WI38 (cell line): ENCODE results near the gene NT5C3B.

ENCODE experiments used
- H3K4me3 ChIP-seq: 2 replicates; pipeline ENCODE4 v1.5.1; 2011; ENCODE audit warnings: low read depth, mild to moderate bottlenecking, control low read depth, low read length
- TF ChIP-seq, protein P1 (sequence below): IDR thresholded peaks from 2 replicates; pipeline ENCODE4 v1.5.1; 2012; ENCODE audit warnings: low read depth, mild to moderate bottlenecking, control low read depth, low read length

Gene NT5C3B

DNA sequence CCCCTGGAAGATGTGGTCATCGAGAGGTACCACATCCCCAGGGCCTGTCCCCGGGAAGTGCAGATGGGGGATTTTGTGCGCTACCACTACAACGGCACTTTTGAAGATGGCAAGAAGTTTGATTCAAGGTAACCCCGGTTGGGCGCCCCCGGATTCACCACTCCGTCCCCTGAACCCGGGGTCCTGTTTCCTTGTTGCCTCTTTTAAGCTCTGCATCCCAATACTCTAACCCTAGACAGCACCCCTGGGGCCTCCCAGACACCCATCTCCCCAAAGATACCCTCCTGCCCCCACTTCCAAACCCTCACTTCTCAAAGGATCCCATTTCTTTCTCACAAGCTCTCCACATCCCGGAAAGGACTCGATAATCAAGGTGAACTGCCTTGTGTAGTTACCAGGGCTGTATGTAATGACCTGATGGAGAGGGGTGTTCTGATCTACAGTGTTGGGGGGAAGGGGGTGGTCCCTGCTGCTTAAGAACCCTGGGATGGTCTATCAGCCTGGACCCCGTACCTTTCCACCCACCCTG lies 22.8 kb downstream of the NT5C3B start:
- TF ChIP-seq, protein P1, sequence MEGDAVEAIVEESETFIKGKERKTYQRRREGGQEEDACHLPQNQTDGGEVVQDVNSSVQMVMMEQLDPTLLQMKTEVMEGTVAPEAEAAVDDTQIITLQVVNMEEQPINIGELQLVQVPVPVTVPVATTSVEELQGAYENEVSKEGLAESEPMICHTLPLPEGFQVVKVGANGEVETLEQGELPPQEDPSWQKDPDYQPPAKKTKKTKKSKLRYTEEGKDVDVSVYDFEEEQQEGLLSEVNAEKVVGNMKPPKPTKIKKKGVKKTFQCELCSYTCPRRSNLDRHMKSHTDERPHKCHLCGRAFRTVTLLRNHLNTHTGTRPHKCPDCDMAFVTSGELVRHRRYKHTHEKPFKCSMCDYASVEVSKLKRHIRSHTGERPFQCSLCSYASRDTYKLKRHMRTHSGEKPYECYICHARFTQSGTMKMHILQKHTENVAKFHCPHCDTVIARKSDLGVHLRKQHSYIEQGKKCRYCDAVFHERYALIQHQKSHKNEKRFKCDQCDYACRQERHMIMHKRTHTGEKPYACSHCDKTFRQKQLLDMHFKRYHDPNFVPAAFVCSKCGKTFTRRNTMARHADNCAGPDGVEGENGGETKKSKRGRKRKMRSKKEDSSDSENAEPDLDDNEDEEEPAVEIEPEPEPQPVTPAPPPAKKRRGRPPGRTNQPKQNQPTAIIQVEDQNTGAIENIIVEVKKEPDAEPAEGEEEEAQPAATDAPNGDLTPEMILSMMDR = no peak
- H3K4me3 ChIP-seq = peak overlapping the region; percentile 95

DNA sequence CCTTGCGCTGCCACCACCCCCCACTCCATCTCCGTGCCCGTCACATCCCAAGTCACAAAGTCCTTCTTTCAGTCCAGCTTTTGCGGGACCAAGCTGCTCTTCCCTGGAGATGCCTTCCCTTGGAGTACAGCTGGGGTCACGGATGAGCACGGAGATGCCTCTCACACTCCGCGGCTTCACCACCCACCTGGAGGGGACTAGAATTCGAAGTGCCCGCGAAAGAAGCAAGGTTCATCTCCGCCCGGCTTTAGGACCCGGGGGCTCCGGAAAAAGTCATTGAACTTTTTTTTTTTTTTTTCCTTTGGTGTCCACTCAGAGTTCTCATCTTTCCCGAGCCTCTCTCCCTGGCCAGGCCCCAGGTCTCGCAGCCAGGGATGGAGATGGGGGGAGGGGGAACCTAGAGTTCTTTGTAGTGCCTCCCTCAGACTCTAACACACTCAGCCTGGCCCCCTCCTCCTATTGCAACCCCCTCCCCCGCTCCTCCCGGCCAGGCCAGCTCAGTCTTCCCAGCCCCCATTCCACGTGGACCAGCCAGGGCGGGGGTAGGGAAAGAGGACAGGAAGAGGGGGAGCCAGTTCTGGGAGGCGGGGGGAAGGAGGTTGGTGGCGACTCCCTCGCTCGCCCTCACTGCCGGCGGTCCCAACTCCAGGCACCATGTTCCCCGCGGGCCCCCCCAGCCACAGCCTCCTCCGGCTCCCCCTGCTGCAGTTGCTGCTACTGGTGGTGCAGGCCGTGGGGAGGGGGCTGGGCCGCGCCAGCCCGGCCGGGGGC lies 23.5 kb downstream of the NT5C3B start, which contains the start of gene FKBP10:
FKBP10 (plus strand) TSS at position 624 of the 771 bp plus-strand sequence; CDS start at position 655, 31 bp downstream.
- peak within 1 kb of the TSS; percentile 95 for H3K4me3 ChIP-seq
- TF ChIP-seq, protein P1 = no peak

DNA sequence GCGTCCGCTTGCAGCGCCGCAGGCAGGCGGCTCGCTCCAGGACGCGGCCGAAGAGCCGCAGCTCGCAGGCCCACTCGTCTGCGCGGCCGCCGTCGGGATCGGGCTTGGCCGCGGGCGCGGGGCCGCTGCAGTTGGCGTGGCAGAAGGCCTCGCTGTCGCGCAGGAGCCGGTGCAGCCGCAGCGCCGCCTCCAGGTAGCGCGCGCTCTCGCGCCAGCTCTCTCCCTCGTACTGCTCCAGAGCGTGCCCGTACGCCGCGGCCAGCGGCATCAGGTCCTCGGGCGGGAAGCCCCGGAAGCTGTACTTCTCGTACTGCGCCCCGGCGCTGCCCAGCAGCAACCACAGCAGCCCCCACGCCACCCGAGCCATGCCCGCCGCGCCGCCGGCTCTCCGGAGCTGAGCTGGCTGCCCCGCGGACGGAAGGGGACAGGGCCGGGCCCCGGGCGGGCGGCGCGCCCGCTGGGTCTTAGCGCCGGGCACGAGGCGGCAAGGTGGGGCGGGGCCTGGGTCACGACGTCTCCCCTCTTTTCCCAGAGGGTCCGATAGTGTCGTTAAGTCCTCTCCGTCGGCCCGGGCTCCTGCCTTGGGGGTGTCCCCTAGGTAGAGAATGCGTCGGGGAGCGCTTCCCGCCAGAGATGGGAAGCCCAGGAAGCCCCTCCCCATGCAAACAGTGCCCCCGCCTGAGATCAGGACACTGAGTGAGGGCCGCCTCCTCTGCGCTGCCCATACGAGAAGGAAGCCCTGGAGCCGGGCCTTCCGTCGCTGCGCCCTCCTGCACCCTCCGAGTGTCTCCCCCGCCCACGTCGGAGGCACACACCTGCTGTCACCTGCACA lies 24.3 kb downstream of the NT5C3B start, which contains the start of gene P3H4:
P3H4 (minus strand) TSS at position 401 of the 832 bp plus-strand sequence; CDS start at position 367, 34 bp downstream.
- H3K4me3 ChIP-seq = peak within 1 kb of the TSS; percentile 95
- TF ChIP-seq, protein P1 = peak; percentile 67

DNA sequence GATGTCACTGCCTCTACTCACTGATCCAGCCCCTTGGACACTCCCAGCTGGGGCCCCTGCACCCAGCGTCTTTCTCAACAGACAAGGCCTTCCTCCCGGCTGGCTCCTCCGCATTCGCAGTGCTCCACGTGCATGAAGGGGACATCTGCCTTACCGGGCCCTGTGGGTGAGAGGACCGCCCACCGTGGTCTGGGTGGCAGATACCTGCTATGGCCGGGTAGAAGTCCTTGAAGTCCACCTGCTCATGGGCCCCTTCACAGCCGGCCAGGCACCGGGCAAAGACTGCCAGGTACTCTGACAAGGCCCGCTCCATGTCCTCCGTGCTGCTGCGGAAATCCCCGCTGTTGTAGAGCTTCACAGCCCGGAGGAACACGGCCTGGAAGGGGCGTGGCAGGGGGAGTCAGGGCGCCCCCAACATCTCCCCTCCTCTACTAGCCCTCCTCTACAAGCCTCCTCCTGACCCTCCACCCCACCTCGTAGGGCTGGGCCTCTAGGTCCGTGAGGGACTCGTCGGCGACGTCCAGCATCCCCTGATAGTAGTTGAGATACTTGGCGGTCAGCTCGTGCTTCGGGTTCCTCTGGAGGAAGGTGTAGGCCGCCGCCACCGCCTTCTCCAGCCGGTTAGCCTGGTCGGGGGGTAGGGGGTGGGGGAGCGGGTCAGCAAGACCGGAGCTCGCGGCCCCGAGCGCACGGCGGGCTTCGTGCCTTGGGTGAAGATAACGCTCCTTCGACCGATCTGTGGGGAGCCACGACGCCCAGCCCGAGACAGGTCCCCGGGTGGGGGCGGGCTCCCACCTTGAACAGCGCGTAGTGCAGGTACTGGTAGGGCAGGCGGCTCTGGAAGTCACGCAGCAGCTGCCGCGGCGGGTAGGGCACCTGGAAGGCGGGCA lies 25.1 kb downstream of the NT5C3B start:
- H3K4me3 ChIP-seq = peak overlapping the region; percentile 95
- TF ChIP-seq, protein P1 = no peak

DNA sequence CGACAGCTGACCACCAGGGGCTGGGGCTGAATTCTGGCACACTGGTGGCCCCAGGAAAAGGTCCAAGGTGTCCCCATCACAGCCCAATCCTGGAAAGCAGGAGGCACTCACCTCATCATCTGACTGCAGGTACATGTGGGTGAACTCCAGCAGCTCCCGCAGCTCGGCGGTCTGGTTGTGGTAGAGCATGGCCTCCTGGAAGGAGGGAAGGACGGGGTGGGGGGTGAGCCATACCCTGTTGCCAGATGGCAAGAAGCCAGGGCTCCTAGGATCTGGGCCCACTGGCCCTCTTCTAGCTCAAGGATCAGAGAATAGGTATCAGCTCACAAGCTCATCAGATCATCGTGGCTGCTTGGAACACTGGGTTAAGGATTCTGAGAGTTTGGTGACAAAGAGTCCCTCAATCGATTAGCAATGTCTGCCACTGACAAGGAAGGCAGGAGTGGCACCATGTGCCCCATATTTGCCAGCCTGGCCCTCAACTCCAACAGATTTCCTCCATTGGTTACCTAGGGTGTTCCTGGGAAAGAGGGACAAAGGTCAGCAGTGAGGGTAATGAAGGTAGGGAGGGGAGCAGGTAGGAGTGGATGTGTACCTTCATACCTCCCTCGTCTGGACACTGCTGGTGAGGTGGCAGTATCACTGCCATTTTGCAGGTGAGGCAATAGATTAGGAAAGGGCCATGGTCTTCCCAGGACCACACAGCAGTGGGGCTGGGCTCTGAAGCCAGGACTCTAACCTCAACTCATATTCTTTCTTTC lies 29.2 kb downstream of the NT5C3B start:
- no peak overlapping the region for H3K4me3 ChIP-seq
- TF ChIP-seq, protein P1 = no peak
